HG02943 (cell line): ENCODE measurements around the gene RUNX2.

Experiments used
- ATAC-seq: cut with Tn5 transposase; IDR thresholded peaks from one replicate; pipeline ENCODE4 v1.9.1; 2021; ENCODE audit warnings: mild to moderate bottlenecking, low read depth, moderate library complexity; ENCODE audit not compliant: unreplicated experiment

RUNX2 gene

GRCh38 chr6:45712076-45712475 lies 383.9 kb downstream of the RUNX2 start:
- ATAC-seq = no peak

GRCh38 chr6:45712786-45713185 lies 384.7 kb downstream of the RUNX2 start:
- no peak for ATAC-seq
